ENCODE data around the gene MOB3C. TPM values are rescaled to one million over a fixed set of nuclear protein-coding genes. Genes with fewer than 3 reads are reported as not detected.

The MOB3C gene
- total and polyA plus RNA-seq, 2 of the 4 experiments (the other 2 are of a cell fraction), result 7.3 to 9.0 TPM

GRCh38 chr1:46646331-46646730 is 29.7 kb upstream of the MOB3C start:
- no peak for DNase-seq

More at GRCh38 chr1:46646331-46646730, 29.7 kb upstream of the MOB3C start:
- no peak overlapping the region for H2AK5ac ChIP-seq (ENCODE audit: low read depth, low read length)
- no peak overlapping the region for H2BK20ac ChIP-seq (ENCODE audit: low read depth, low read length)
- H3K18ac ChIP-seq (ENCODE audit: low read depth, low read length), result no peak overlapping the region
- H4K5ac ChIP-seq (ENCODE audit: low read depth, low read length), result no peak overlapping the region
- BruUV-seq (replicated peaks), result no TSS peak
- H3K4ac ChIP-seq (ENCODE audit: low read depth, low read length), result no peak overlapping the region
- H3K9me3 ChIP-seq (ENCODE audit: control insufficient read depth, insufficient read depth, low read length), result 0 out of 2 replicates have a peak, but pooled peaks cover 2% of the 10 kb centered on the region
- ChIA-PET CTCF (no interaction called here), POLR2A (ENCODE audit: unreplicated experiment) (no interaction called here)
- H3K4me2 ChIP-seq (ENCODE audit: low read depth, low read length), result no peak overlapping the region
- H3K79me1 ChIP-seq (ENCODE audit: low read depth in 1 of 2, low read length in 2 of 2), result 0 out of 4 replicates have a peak, but pooled peaks cover 0 to 3% of the 10 kb centered on the region in 2 experiments
- H3K27me3 ChIP-seq (ENCODE audit: control insufficient read depth, insufficient read depth, low read length), result no peaks in the 10 kb centered on the region
- no peak overlapping the region for H3K4me3 ChIP-seq (ENCODE audit: insufficient read depth, low read depth, low read length)
- no peak overlapping the region for H4K91ac ChIP-seq (ENCODE audit: insufficient read depth, low read depth, low read length)
- no peak overlapping the region for H4K8ac ChIP-seq (ENCODE audit: low read depth in 2 of 2, low read length in 2 of 2)
- 0 out of 2 replicates have a peak, but pooled peaks cover 3% of the 10 kb centered on the region for H4K20me1 ChIP-seq (ENCODE audit: insufficient read depth, low read length)
- H2BK5ac ChIP-seq (ENCODE audit: low read depth, low read length, poor library complexity, severe bottlenecking), result no peak overlapping the region
- H2BK15ac ChIP-seq (ENCODE audit: low read depth, low read length), result no peak overlapping the region
- H3K4me1 ChIP-seq (ENCODE audit: control insufficient read depth, insufficient read depth, low read length), result peaks cover 4% of the 10 kb centered on the region; the same call in 1 of the 2 replicates
- 0 out of 2 replicates have a peak, but pooled peaks have one; percentile 9 for ATAC-seq (ENCODE audit: low read depth)
- H2BK120ac ChIP-seq (ENCODE audit: low read depth, low read length), result no peak overlapping the region
- H3K14ac ChIP-seq (replicated peaks; ENCODE audit: low read depth, low read length), result no peak overlapping the region
- no peak overlapping the region for H3K23ac ChIP-seq (ENCODE audit: low read depth, low read length)
- no peak overlapping the region for H2AFZ ChIP-seq (replicated peaks; ENCODE audit: low read length, poor library complexity)
- H2AK9ac ChIP-seq (replicated peaks; ENCODE audit: low read depth, low read length, poor library complexity), result no peak overlapping the region
- H3K36me3 ChIP-seq (ENCODE audit: control insufficient read depth, insufficient read depth, low read length), result peaks cover 12% of the 10 kb centered on the region
- TF ChIP-seq RAD21 (IDR thresholded peaks at IDR 0.05; ENCODE audit: low read length) (no peak), FOS (IDR thresholded peaks at IDR 0.05; ENCODE audit: low read depth, low read length) (no peak), BHLHE40 (IDR thresholded peaks at IDR 0.05; ENCODE audit: low read depth, low read length) (no peak), CEBPB (IDR thresholded peaks at IDR 0.05; ENCODE audit: low read depth, low read length) (no peak), CTCF (conservative IDR thresholded peaks at IDR 0.05; ENCODE audit: low read depth, low read length) (no peak)
- TF ChIP-seq, protein P1, sequence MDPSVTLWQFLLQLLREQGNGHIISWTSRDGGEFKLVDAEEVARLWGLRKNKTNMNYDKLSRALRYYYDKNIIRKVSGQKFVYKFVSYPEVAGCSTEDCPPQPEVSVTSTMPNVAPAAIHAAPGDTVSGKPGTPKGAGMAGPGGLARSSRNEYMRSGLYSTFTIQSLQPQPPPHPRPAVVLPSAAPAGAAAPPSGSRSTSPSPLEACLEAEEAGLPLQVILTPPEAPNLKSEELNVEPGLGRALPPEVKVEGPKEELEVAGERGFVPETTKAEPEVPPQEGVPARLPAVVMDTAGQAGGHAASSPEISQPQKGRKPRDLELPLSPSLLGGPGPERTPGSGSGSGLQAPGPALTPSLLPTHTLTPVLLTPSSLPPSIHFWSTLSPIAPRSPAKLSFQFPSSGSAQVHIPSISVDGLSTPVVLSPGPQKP (IDR thresholded peaks at IDR 0.05; ENCODE audit: borderline replicate concordance, low read depth, low read length), result no peak
- H3K9me1 ChIP-seq (ENCODE audit: insufficient read depth, low read length), result peaks cover 3% of the 10 kb centered on the region; the same call in 1 of the 2 replicates
- H3K9ac ChIP-seq (ENCODE audit: low read depth, low read length), result no peak overlapping the region
- no CpG with 5 or more reads among the region's 1 CpG for WGBS, 2 experiments (ENCODE audit: extremely low coverage in 2 of 2, insufficient read length in 1 of 2)
- intact Hi-C loops (cut with micrococcal nuclease) (no loop called here), in situ Hi-C loops (cut with MboI; ENCODE audit: low sequenced_read_pairs) (no loop called here), dilution Hi-C loops (cut with HindIII; ENCODE audit: low sequenced_read_pairs, unreplicated experiment) (no loop called here)
- no peak overlapping the region for H3K56ac ChIP-seq (ENCODE audit: extremely low read depth, insufficient read depth, low read length)
- H3K27ac ChIP-seq (ENCODE audit: insufficient read depth, low read length), result no peak overlapping the region

All from IMR-90 (cell line).